Activated CD4-positive, alpha-beta T cell treated with anti-CD3 and anti-CD28 coated beads for 1 hour (primary cell): ENCODE measurements around the gene IL21.
"Not testable (repeated sequence)": the region's sequence is repeated elsewhere in the genome, so short reads cannot be mapped to it uniquely, and the experiment has no call there.

Source experiments
- DNase-seq: peaks from one replicate; pipeline ENCODE4 v3.0.0-alpha.2; 2020

Gene IL21

GRCh38 chr4:122621016-122621507 is at the start of gene IL21:
Gene IL21, minus strand, starts transcription at chr4:122621066. Its CDS starts 55 bp downstream, at chr4:122621011.
- no peak for DNase-seq

- DNase-seq = no peak
Measured at GRCh38 chr4:122669911-122670738, 49.3 kb upstream of the IL21 start.

- no peak for DNase-seq
Measured at GRCh38 chr4:122668241-122668640, 47.4 kb upstream of the IL21 start.

- DNase-seq = no peak
Measured at GRCh38 chr4:122666527-122667245, 45.8 kb upstream of the IL21 start.

GRCh38 chr4:122665161-122665929 is 44.5 kb upstream of the IL21 start:
- DNase-seq = no peak

- DNase-seq = no peak
Measured at GRCh38 chr4:122663814-122664610, 43.1 kb upstream of the IL21 start.

- no peak for DNase-seq
Measured at GRCh38 chr4:122663291-122663690, 42.4 kb upstream of the IL21 start.

- DNase-seq = no peak
Measured at GRCh38 chr4:122662701-122663100, 41.8 kb upstream of the IL21 start.

GRCh38 chr4:122661176-122662160 is 40.6 kb upstream of the IL21 start:
- DNase-seq = no peak

GRCh38 chr4:122658818-122659295 is 38.0 kb upstream of the IL21 start:
- DNase-seq = no peak

- DNase-seq = no peak
Measured at GRCh38 chr4:122658377-122658776, 37.5 kb upstream of the IL21 start.

- DNase-seq = no peak
Measured at GRCh38 chr4:122657553-122657952, 36.7 kb upstream of the IL21 start.

GRCh38 chr4:122656583-122656982 is 35.7 kb upstream of the IL21 start:
- not testable (repeated sequence) for DNase-seq

- no peak for DNase-seq
Measured at GRCh38 chr4:122652379-122652778, 31.5 kb upstream of the IL21 start.

GRCh38 chr4:122650148-122650547 is 29.3 kb upstream of the IL21 start:
- DNase-seq = no peak

GRCh38 chr4:122647656-122648055 is 26.8 kb upstream of the IL21 start:
- no peak for DNase-seq

GRCh38 chr4:122643257-122643656 is 22.4 kb upstream of the IL21 start:
- no peak for DNase-seq

- no peak for DNase-seq
Measured at GRCh38 chr4:122639181-122639580, 18.3 kb upstream of the IL21 start.

GRCh38 chr4:122636697-122637096 is 15.8 kb upstream of the IL21 start:
- DNase-seq = no peak

- no peak for DNase-seq
Measured at GRCh38 chr4:122635205-122635604, 14.3 kb upstream of the IL21 start.

- no peak for DNase-seq
Measured at GRCh38 chr4:122633211-122633610, 12.3 kb upstream of the IL21 start.
